ENCODE data around the gene PTPRN2. TPM values are rescaled to one million over a fixed set of nuclear protein-coding genes. Genes with fewer than 3 reads are reported as not detected.

Gene PTPRN2
- total and polyA plus RNA-seq, 7 donors = 3.2 to 7.1 (median 5.5) TPM

GRCh38 chr7:157556642-157556944 lies 1031.0 kb downstream of the PTPRN2 start:
- TF ChIP-seq EP300 (IDR thresholded peaks at IDR 0.05) (no peak), POLR2AphosphoS5 (IDR thresholded peaks at IDR 0.05) (no peak), CTCF (IDR thresholded peaks at IDR 0.05) (no peak), POLR2A (IDR thresholded peaks at IDR 0.05) (no peak)
- Histone ChIP-seq H3K4me3 (no peak overlapping the region), H3K27ac (no peak overlapping the region), H3K9me3 (no peaks in the 10 kb centered on the region), H3K4me1 (no peaks in the 10 kb centered on the region), H3K27me3 (no peaks in the 10 kb centered on the region), H3K36me3 (no peaks in the 10 kb centered on the region)
- 93 to 94% methylated on average over 1 of the region's 1 CpG for WGBS, 2 donors
- DNase-seq = no peak
- intact Hi-C loops (cut with DNase I) = no loop called here

DNA sequence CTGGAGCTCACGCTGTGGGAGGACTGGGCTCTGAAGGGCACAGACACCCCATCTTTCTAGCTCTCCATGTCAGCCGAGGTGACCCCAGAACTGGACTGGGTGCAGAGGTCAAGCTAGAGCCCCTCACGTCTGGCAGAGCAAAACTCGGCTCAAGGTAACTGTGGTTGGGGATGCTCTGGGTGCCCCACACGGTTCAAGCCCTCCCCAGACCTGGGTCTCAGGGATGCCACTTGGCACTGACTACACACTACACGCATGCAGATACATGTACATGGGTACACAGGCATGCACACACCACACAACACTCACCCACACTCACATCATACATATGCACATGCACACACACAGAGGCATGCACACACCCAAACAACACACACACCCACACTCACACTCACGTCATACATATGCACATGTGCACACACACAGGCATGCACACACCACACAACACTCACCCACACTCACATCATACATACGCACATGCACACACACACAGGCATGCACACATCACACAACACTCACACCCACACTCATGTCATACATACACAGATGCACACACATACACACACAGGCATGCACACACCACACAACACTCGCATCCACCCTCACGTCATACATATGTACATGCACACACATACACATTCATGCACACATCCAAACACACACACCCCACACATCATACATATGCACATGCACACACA lies 1031.5 kb downstream of the PTPRN2 start:
- no peak for DNase-seq
- Histone ChIP-seq H3K27ac (no peak overlapping the region), H3K4me1 (no peaks in the 10 kb centered on the region), H3K36me3 (no peaks in the 10 kb centered on the region), H3K4me3 (no peak overlapping the region), H3K9me3 (no peaks in the 10 kb centered on the region), H3K27me3 (no peaks in the 10 kb centered on the region)
- WGBS, 2 donors = 87 to 94% methylated on average over 10 of the region's 10 CpGs
- TF ChIP-seq CTCF (IDR thresholded peaks at IDR 0.05) = no peak
- no peak for TF ChIP-seq POLR2A (IDR thresholded peaks at IDR 0.05)
- TF ChIP-seq EP300 (IDR thresholded peaks at IDR 0.05) = no peak
- no peak for TF ChIP-seq POLR2AphosphoS5 (IDR thresholded peaks at IDR 0.05)
- intact Hi-C loops (cut with DNase I) = no loop called here

DNA sequence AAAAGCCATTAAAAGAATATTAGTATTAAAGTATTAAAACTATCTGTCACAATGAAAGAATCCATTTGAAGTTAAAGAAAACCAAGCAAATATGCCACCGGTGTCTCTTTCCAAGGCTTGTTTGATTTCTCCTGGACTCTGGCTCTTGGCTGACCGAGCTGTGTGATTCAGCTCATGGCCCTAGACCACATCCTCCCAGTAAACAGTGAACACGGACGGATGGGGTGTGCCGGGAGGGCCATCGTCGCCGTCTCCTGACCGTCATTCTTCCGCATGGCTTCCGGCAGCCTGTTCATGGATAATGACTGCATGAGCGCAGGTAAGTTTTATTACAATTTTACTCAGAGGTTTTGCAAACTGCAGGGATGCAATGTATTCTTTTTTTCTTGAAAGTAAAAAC lies 1032.3 kb downstream of the PTPRN2 start:
- no peaks in the 10 kb centered on the region for H3K9me3 ChIP-seq
- no peak for DNase-seq
- no peak for TF ChIP-seq EP300 (IDR thresholded peaks at IDR 0.05)
- no peak for TF ChIP-seq POLR2A (IDR thresholded peaks at IDR 0.05)
- no peak for TF ChIP-seq POLR2AphosphoS5 (IDR thresholded peaks at IDR 0.05)
- no peak for TF ChIP-seq CTCF (IDR thresholded peaks at IDR 0.05)
- 40 to 70% methylated on average over 12 of the region's 12 CpGs for WGBS, 2 donors
- intact Hi-C loops (cut with DNase I) = no loop called here
- no peaks in the 10 kb centered on the region for H3K27me3 ChIP-seq
- H3K27ac ChIP-seq = no peak overlapping the region
- H3K4me1 ChIP-seq = no peaks in the 10 kb centered on the region
- no peak overlapping the region for H3K4me3 ChIP-seq
- H3K36me3 ChIP-seq = no peaks in the 10 kb centered on the region

DNA sequence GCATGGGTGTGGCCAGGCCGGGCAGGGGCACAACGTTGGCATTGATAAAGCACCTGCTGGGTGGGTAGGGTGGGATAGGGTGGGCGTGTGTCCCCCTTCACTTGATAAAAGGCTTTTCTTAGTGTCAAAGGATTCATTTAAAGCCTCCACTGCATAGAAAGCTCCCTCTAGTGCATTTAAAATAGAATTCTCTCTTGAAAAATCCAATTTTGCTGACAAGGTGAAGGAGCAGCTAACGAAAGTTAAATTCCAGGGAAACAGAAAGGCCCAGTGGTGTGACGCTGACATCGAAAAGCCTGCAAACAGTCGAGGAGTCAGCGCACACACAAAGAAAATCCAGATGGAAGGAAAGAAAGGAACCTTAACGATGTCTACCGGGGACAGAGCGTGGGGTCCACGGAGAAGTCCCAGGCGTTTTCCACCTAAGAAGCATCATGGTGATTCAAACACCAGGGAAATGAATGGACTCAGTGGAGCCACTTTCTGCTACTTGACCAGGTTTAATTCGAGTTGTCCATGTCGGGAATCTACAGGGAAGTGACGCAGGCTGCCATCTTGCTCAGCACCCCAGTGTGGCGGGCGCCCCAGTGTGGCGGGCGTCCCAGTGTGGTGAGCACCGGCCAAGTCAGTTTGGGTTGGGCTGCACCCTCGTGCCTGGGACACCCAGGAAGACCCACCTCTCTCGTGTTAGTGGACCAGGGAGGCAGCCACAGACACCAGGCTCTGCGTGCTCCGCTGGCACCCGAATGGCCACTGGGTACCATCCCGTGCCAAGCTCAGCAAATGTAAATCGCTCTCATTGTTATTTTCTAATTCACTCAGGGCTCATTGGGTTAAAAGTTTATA lies 1033.0 kb downstream of the PTPRN2 start:
- TF ChIP-seq POLR2A (IDR thresholded peaks at IDR 0.05) (no peak), CTCF (IDR thresholded peaks at IDR 0.05) (no peak), POLR2AphosphoS5 (IDR thresholded peaks at IDR 0.05) (no peak), EP300 (IDR thresholded peaks at IDR 0.05) (no peak)
- Histone ChIP-seq H3K4me1 (no peaks in the 10 kb centered on the region), H3K9me3 (no peaks in the 10 kb centered on the region), H3K27ac (no peak overlapping the region), H3K4me3 (no peak overlapping the region), H3K27me3 (no peaks in the 10 kb centered on the region), H3K36me3 (no peaks in the 10 kb centered on the region)
- intact Hi-C loops (cut with DNase I) = no loop called here
- no peak for DNase-seq
- 87 to 94% methylated on average over 28 of the region's 28 CpGs for WGBS, 2 donors

Measured in sigmoid colon (tissue), 7 donors.